Measurements from ENCODE around the gene OR2H2.
A peak's percentile ranks its signal among the peaks of the same experiment; 100 is the strongest.

Gene OR2H2

GRCh38 chr6:29584821-29585220 lies at the start of gene OR2H2:
Gene OR2H2 (plus strand): TSS chr6:29585121. CDS start chr6:29587945, 2,824 bp downstream.
- DNase-seq, result no peak

GRCh38 chr6:29537714-29538403 lies 47.1 kb upstream of the OR2H2 start:
- DNase-seq, result no peak

- DNase-seq, result peak; percentile 70
Measured at GRCh38 chr6:29547573-29547972, 37.3 kb upstream of the OR2H2 start.

GRCh38 chr6:29552512-29553051 lies 32.3 kb upstream of the OR2H2 start:
- DNase-seq, result peak; percentile 63

- no peak for DNase-seq
Measured at GRCh38 chr6:29553268-29554057, 31.5 kb upstream of the OR2H2 start.

GRCh38 chr6:29554764-29555163 lies 30.2 kb upstream of the OR2H2 start:
- no peak for DNase-seq

- no peak for DNase-seq
Measured at GRCh38 chr6:29557320-29557719, 27.6 kb upstream of the OR2H2 start.

- DNase-seq, result no peak
Measured at GRCh38 chr6:29558439-29559079, 26.4 kb upstream of the OR2H2 start.

GRCh38 chr6:29559524-29560287 lies 25.2 kb upstream of the OR2H2 start, which contains the start of gene UBD:
Gene UBD (minus strand): TSS chr6:29559732. CDS start chr6:29559701, 31 bp downstream.
- DNase-seq, result no peak

GRCh38 chr6:29561091-29561490 lies 23.8 kb upstream of the OR2H2 start:
- no peak for DNase-seq

- DNase-seq, result no peak
Measured at GRCh38 chr6:29561606-29562181, 23.2 kb upstream of the OR2H2 start.

- DNase-seq, result no peak
Measured at GRCh38 chr6:29563435-29563965, 21.4 kb upstream of the OR2H2 start.

GRCh38 chr6:29564875-29565274 lies 20.0 kb upstream of the OR2H2 start:
- DNase-seq, result no peak

GRCh38 chr6:29566856-29567255 lies 18.1 kb upstream of the OR2H2 start:
- no peak for DNase-seq

GRCh38 chr6:29567541-29567940 lies 17.4 kb upstream of the OR2H2 start:
- no peak for DNase-seq

GRCh38 chr6:29567991-29568390 lies 16.9 kb upstream of the OR2H2 start:
- no peak for DNase-seq

GRCh38 chr6:29576056-29576455 lies 8.9 kb upstream of the OR2H2 start:
- no peak for DNase-seq

GRCh38 chr6:29577544-29577943 lies 7.4 kb upstream of the OR2H2 start:
- DNase-seq, result no peak

GRCh38 chr6:29589423-29590048 lies 4.6 kb downstream of the OR2H2 start:
- DNase-seq, result peak; percentile 57

GRCh38 chr6:29590218-29590808 lies 5.4 kb downstream of the OR2H2 start:
- DNase-seq, result no peak

- DNase-seq, result no peak
Measured at GRCh38 chr6:29591677-29592076, 6.8 kb downstream of the OR2H2 start.

Data from activated CD4-positive, alpha-beta T cell treated with anti-CD3 and anti-CD28 coated beads, Interleukin-2, amount 50 U/mL, for 16 hours (primary cell).